ENCODE results near the gene NOS1AP.
"Not testable (repeated sequence)": the region's sequence is repeated elsewhere in the genome, so short reads cannot be mapped to it uniquely, and the experiment has no call there.

Gene NOS1AP

GRCh38 chr1:162069334-162070093 is at the start of gene NOS1AP:
Gene NOS1AP, plus strand, starts transcription at chr1:162069691. Its CDS starts 487 bp downstream, at chr1:162070178.
- DNase-seq, result peak; percentile 74

GRCh38 chr1:162020150-162020549 is 49.3 kb upstream of the NOS1AP start:
- DNase-seq, result no peak

- DNase-seq, result no peak
These were observed 48.4 kb upstream of the NOS1AP start for GRCh38 chr1:162021124-162021523.

- no peak for DNase-seq
These were observed 46.9 kb upstream of the NOS1AP start for GRCh38 chr1:162022626-162023025.

GRCh38 chr1:162023181-162023546 is 46.3 kb upstream of the NOS1AP start:
- DNase-seq, result no peak

- peak; percentile 32 for DNase-seq
These were observed 45.7 kb upstream of the NOS1AP start, which contains the start of gene OLFML2B for GRCh38 chr1:162023547-162024501. Gene OLFML2B, minus strand, starts transcription at chr1:162023869. Its CDS starts 439 bp downstream, at chr1:162023430.

- no peak for DNase-seq
These were observed 44.0 kb upstream of the NOS1AP start for GRCh38 chr1:162025541-162025940.

- no peak for DNase-seq
These were observed 42.6 kb upstream of the NOS1AP start for GRCh38 chr1:162026881-162027280.

GRCh38 chr1:162028726-162029125 is 40.8 kb upstream of the NOS1AP start:
- no peak for DNase-seq

- DNase-seq, result no peak
These were observed 40.3 kb upstream of the NOS1AP start for GRCh38 chr1:162029157-162029556.

- no peak for DNase-seq
These were observed 38.7 kb upstream of the NOS1AP start for GRCh38 chr1:162030759-162031280.

- no peak for DNase-seq
These were observed 36.1 kb upstream of the NOS1AP start for GRCh38 chr1:162033428-162033827.

- DNase-seq, result peak; percentile 9
These were observed 34.2 kb upstream of the NOS1AP start for GRCh38 chr1:162035241-162035640.

- no peak for DNase-seq
These were observed 33.3 kb upstream of the NOS1AP start for GRCh38 chr1:162036163-162036562.

GRCh38 chr1:162038624-162039023 is 30.9 kb upstream of the NOS1AP start:
- DNase-seq, result no peak

GRCh38 chr1:162040001-162040400 is 29.5 kb upstream of the NOS1AP start:
- DNase-seq, result no peak

GRCh38 chr1:162040657-162041056 is 28.8 kb upstream of the NOS1AP start:
- no peak for DNase-seq

GRCh38 chr1:162042361-162042760 is 27.1 kb upstream of the NOS1AP start:
- DNase-seq, result no peak

GRCh38 chr1:162046921-162047320 is 22.6 kb upstream of the NOS1AP start:
- no peak for DNase-seq

GRCh38 chr1:162053949-162054348 is 15.5 kb upstream of the NOS1AP start:
- DNase-seq, result not testable (repeated sequence)

- no peak for DNase-seq
These were observed 14.4 kb upstream of the NOS1AP start for GRCh38 chr1:162055062-162055461.

GRCh38 chr1:162056043-162056442 is 13.4 kb upstream of the NOS1AP start:
- peak; percentile 35 for DNase-seq

- no peak for DNase-seq
These were observed 12.9 kb upstream of the NOS1AP start for GRCh38 chr1:162056579-162056978.

- no peak for DNase-seq
These were observed 9.8 kb upstream of the NOS1AP start for GRCh38 chr1:162059721-162060120.
